Liver (tissue), 9 donors: ENCODE data around the gene TLR1. TPM values are rescaled to one million over a fixed set of nuclear protein-coding genes. Genes with fewer than 3 reads are reported as not detected.

ENCODE experiments used
- DNase-seq: peaks from one replicate; pipeline ENCODE4 v3.0.0-alpha.2; 2017; ENCODE audit warnings: low spot score
- H3K27ac ChIP-seq, 2 donors: one replicate each; pipeline ENCODE4 v1.7.0; 2013; ENCODE audit warnings: inconsistent platforms in 2 of 2, low read length in 2 of 2, control low read depth in 1 of 2, low read depth in 1 of 2, mild to moderate bottlenecking in 1 of 2
- H3K27me3 ChIP-seq, 4 donors: one replicate each; pipeline versions ENCODE4 v1.6.1 to v1.7.0; 2013; ENCODE audit warnings: low read length in 3 of 4, inconsistent platforms in 1 of 4, mild to moderate bottlenecking in 1 of 4, moderate library complexity in 1 of 4; ENCODE audit not compliant: control insufficient read depth in 4 of 4, insufficient read depth in 4 of 4
- H3K36me3 ChIP-seq, 4 donors: one replicate each; pipeline versions ENCODE4 v1.6.1 to v1.7.0; 2013; ENCODE audit warnings: low read length in 3 of 4, mild to moderate bottlenecking in 3 of 4, low read depth in 1 of 4, moderate library complexity in 1 of 4; ENCODE audit not compliant: control insufficient read depth in 4 of 4, insufficient read depth in 3 of 4
- H3K4me1 ChIP-seq, 4 donors: one replicate each; pipeline versions ENCODE4 v1.6.1 to v1.7.0; 2013; ENCODE audit warnings: low read length in 3 of 4, mild to moderate bottlenecking in 3 of 4, moderate library complexity in 1 of 4; ENCODE audit not compliant: control insufficient read depth in 4 of 4, insufficient read depth in 4 of 4
- H3K4me3 ChIP-seq, 3 donors: one replicate each; pipeline versions ENCODE4 v1.6.1 to v1.7.0; 2013; ENCODE audit warnings: low read length in 3 of 3, control low read depth in 1 of 3, low read depth in 1 of 3, mild to moderate bottlenecking in 1 of 3
- H3K9ac ChIP-seq, 2 donors: one replicate each; pipeline ENCODE4 v1.7.0; 2013; ENCODE audit warnings: low read length in 2 of 2, mild to moderate bottlenecking in 2 of 2, moderate library complexity in 2 of 2, control low read depth in 1 of 2, low read depth in 1 of 2
- H3K9me3 ChIP-seq, 4 donors: one replicate each; pipeline versions ENCODE4 v1.6.1 to v1.7.0; 2013; ENCODE audit warnings: low read length in 3 of 4; ENCODE audit not compliant: control insufficient read depth in 4 of 4
- ATF3 ChIP-seq: IDR thresholded peaks from 2 replicates; pipeline ENCODE4 v1.6.1; 2016; ENCODE audit warnings: antibody characterized with exemption
- CTCF ChIP-seq: fragments of 150-350 bp; IDR thresholded peaks from 2 replicates; pipeline ENCODE4 v1.5.1; 2017; ENCODE audit warnings: improper control_type of control experiment, low read depth, low read length; ENCODE audit not compliant: missing input control
- EGR1 ChIP-seq, 2 donors: IDR thresholded peaks; 2 replicates each; pipeline ENCODE4 v1.6.1; 2016 to 2018; ENCODE audit warnings: antibody characterized with exemption in 2 of 2, low read depth in 2 of 2
- FOXA1 ChIP-seq: IDR thresholded peaks from 2 replicates; pipeline ENCODE4 v1.6.1; 2016; ENCODE audit warnings: antibody characterized with exemption
- FOXA2 ChIP-seq: IDR thresholded peaks from 2 replicates; pipeline ENCODE4 v1.6.1; 2016; ENCODE audit warnings: antibody characterized with exemption
- GABPA ChIP-seq, 2 donors: IDR thresholded peaks in 1 of 2; conservative IDR thresholded peaks in 1 of 2; 2 replicates each; pipeline ENCODE4 v1.6.1; 2016; ENCODE audit warnings: antibody characterized with exemption in 2 of 2, mild to moderate bottlenecking in 1 of 2, moderate library complexity in 1 of 2
- HNF4A ChIP-seq, 2 donors: conservative IDR thresholded peaks; 2 replicates each; pipeline ENCODE4 v1.6.1; 2016; ENCODE audit warnings: antibody characterized with exemption in 2 of 2, mild to moderate bottlenecking in 2 of 2
- HNF4G ChIP-seq: IDR thresholded peaks from 2 replicates; pipeline ENCODE4 v1.6.1; 2016; ENCODE audit warnings: antibody characterized with exemption
- JUND ChIP-seq, 2 donors: IDR thresholded peaks; 2 replicates each; pipeline ENCODE4 v1.6.1; 2016; ENCODE audit warnings: antibody characterized with exemption in 2 of 2
- MAX ChIP-seq: IDR thresholded peaks from 2 replicates; pipeline ENCODE4 v1.6.1; 2016; ENCODE audit warnings: antibody characterized with exemption
- NR2F2 ChIP-seq: IDR thresholded peaks from 2 replicates; pipeline ENCODE4 v1.6.1; 2016; ENCODE audit warnings: antibody characterized with exemption
- RAD21 ChIP-seq, 2 donors: IDR thresholded peaks; 2 replicates each; pipeline ENCODE4 v1.6.1; 2016; ENCODE audit warnings: antibody characterized with exemption in 2 of 2, mild to moderate bottlenecking in 2 of 2
- REST ChIP-seq: IDR thresholded peaks from 2 replicates; pipeline ENCODE4 v1.6.1; 2016; ENCODE audit warnings: antibody characterized with exemption, mild to moderate bottlenecking
- RXRA ChIP-seq, 2 donors: IDR thresholded peaks; 2 replicates each; pipeline ENCODE4 v1.6.1; 2017 to 2018; ENCODE audit warnings: antibody characterized with exemption in 2 of 2, mild to moderate bottlenecking in 1 of 2
- SP1 ChIP-seq: IDR thresholded peaks from 2 replicates; pipeline ENCODE4 v1.6.1; 2018; ENCODE audit warnings: antibody characterized with exemption, mild to moderate bottlenecking
- TAF1 ChIP-seq: conservative IDR thresholded peaks from 2 replicates; pipeline ENCODE4 v1.6.1; 2016; ENCODE audit warnings: antibody characterized with exemption, mild to moderate bottlenecking
- YY1 ChIP-seq: IDR thresholded peaks from 2 replicates; pipeline ENCODE4 v1.6.1; 2016; ENCODE audit warnings: antibody characterized with exemption, mild to moderate bottlenecking
- ZBTB33 ChIP-seq: IDR thresholded peaks from 2 replicates; pipeline ENCODE4 v1.6.1; 2016; ENCODE audit warnings: antibody characterized with exemption
- WGBS: extraction: QIAGEN DNeasy Blood & Tissue Kit; methylation state at CpG from one replicate; pipeline ENCODE4 v1.1.7; 2013; 5-methylcytosine and 5-hydroxymethylcytosine counted together
- polyA plus RNA-seq, 2 donors: library from polyadenylated mRNA; stranded (reverse) in 1 of 2; unstranded in 1 of 2; fragments of 200-250 nt in 1 of 2; fragments of >200 nt in 1 of 2; fragmentation: Nextera tagmentation in 1 of 2; extraction: Ambion mirVana in 1 of 2; gene quantifications; one replicate each; pipeline versions ENCODE4 v1.2.1 to v1.2.3, GENCODE V29; 2013 to 2015
- total RNA-seq, 2 donors: library from RNA; depleted of rRNA; stranded (reverse); fragments of >200 nt; gene quantifications; one replicate each; pipeline ENCODE4 v1.2.3, GENCODE V29; 2014
- donor health status: healthy.
- donor health status: healthy.
- donor health status: healthy.
- donor health status: healthy.
- donor health status: healthy.

TLR1 gene
- total and polyA plus RNA-seq, 4 donors, result 2.7 to 10.0 (median 6.4) TPM

GRCh38 chr4:38832624-38833528, 28.3 kb upstream of the TLR1 start:
- H3K4me3 ChIP-seq, result no peak overlapping the region
- H3K4me1 ChIP-seq, result no peaks in the 10 kb centered on the region
- no peaks in the 10 kb centered on the region for H3K9me3 ChIP-seq
- 94% methylated on average over 7 of the region's 7 CpGs for WGBS
- H3K36me3 ChIP-seq, result no peaks in the 10 kb centered on the region
- no peak for DNase-seq
- H3K27ac ChIP-seq, result no peak overlapping the region
- no peak overlapping the region for H3K9ac ChIP-seq
- no peaks in the 10 kb centered on the region for H3K27me3 ChIP-seq
- TF ChIP-seq RAD21 (IDR thresholded peaks at IDR 0.05), result no peak
- no peak for TF ChIP-seq CTCF
- no peak for TF ChIP-seq RXRA (IDR thresholded peaks at IDR 0.05)
- TF ChIP-seq EGR1 (IDR thresholded peaks at IDR 0.05; ENCODE audit: low read depth in 2 of 2), result no peak
- no peak for TF ChIP-seq FOXA1
- TF ChIP-seq JUND (IDR thresholded peaks at IDR 0.05), result no peak
- no peak for TF ChIP-seq ATF3
- TF ChIP-seq HNF4A (conservative IDR thresholded peaks at IDR 0.05), result no peak
- no peak for TF ChIP-seq SP1
- no peak for TF ChIP-seq YY1

GRCh38 chr4:38832206-38832605, 27.6 kb upstream of the TLR1 start:
- no peaks in the 10 kb centered on the region for H3K9me3 ChIP-seq
- 87% methylated on average over 1 of the region's 1 CpG for WGBS
- H3K4me3 ChIP-seq, result no peak overlapping the region
- no peak for DNase-seq
- TF ChIP-seq EGR1 (IDR thresholded peaks at IDR 0.05; ENCODE audit: low read depth in 2 of 2) (no peak), RAD21 (IDR thresholded peaks at IDR 0.05) (no peak), JUND (IDR thresholded peaks at IDR 0.05) (no peak), HNF4G (no peak), ZBTB33 (no peak), RXRA (IDR thresholded peaks at IDR 0.05) (no peak), YY1 (no peak), GABPA (IDR thresholded peaks at IDR 0.05 in 1 of 2, conservative IDR thresholded peaks at IDR 0.05 in 1 of 2) (no peak), MAX (no peak), REST (no peak), FOXA1 (no peak), FOXA2 (no peak), NR2F2 (no peak), ATF3 (no peak), HNF4A (conservative IDR thresholded peaks at IDR 0.05) (no peak), CTCF (no peak), SP1 (no peak), TAF1 (no peak)
- H3K4me1 ChIP-seq, result no peaks in the 10 kb centered on the region
- H3K9ac ChIP-seq, result no peak overlapping the region
- H3K27me3 ChIP-seq, result no peaks in the 10 kb centered on the region
- H3K36me3 ChIP-seq, result no peaks in the 10 kb centered on the region
- H3K27ac ChIP-seq, result no peak overlapping the region
